Activated naive CD4-positive, alpha-beta T cell treated with anti-CD3 and anti-CD28 coated beads, Interleukin-2, amount 50 U/mL, for 24 hours (primary cell): Measurements from ENCODE around the gene PXT1.
"Not testable (repeated sequence)": the region's sequence is repeated elsewhere in the genome, so short reads cannot be mapped to it uniquely, and the experiment has no call there.

Source experiments
- H3K27ac Mint-ChIP-seq: one replicate; pipeline ENCODE4 v1.8.0; 2021; ENCODE audit warnings: mild to moderate bottlenecking, mixed read lengths
- H3K27me3 Mint-ChIP-seq: one replicate; pipeline ENCODE4 v1.8.0; 2021; ENCODE audit warnings: mixed read lengths
- H3K36me3 Mint-ChIP-seq: one replicate; pipeline ENCODE4 v1.8.0; 2021; ENCODE audit warnings: mixed read lengths
- H3K4me1 Mint-ChIP-seq: one replicate; pipeline ENCODE4 v1.8.0; 2021; ENCODE audit warnings: mixed read lengths
- H3K4me3 Mint-ChIP-seq: one replicate; pipeline ENCODE4 v1.8.0; 2021; ENCODE audit warnings: mild to moderate bottlenecking, mixed read lengths
- H3K9me3 Mint-ChIP-seq: one replicate; pipeline ENCODE4 v1.8.0; 2021; ENCODE audit warnings: mixed read lengths

Gene PXT1

GRCh38 chr6:36460916-36461315 is 18.3 kb upstream of the PXT1 start:
- Mint-ChIP-seq H3K9me3 (no peaks in the 10 kb centered on the region), H3K27me3 (no peaks in the 10 kb centered on the region), H3K36me3 (peaks cover 12% of the 10 kb centered on the region), H3K4me3 (no peak overlapping the region), H3K27ac (no peak overlapping the region), H3K4me1 (peaks cover 52% of the 10 kb centered on the region)

GRCh38 chr6:36459501-36459900 is 16.8 kb upstream of the PXT1 start:
- no peak overlapping the region for H3K4me3 Mint-ChIP-seq
- H3K36me3 Mint-ChIP-seq = peaks cover 12% of the 10 kb centered on the region
- H3K27me3 Mint-ChIP-seq = no peaks in the 10 kb centered on the region
- peaks cover 50% of the 10 kb centered on the region for H3K4me1 Mint-ChIP-seq
- no peaks in the 10 kb centered on the region for H3K9me3 Mint-ChIP-seq
- no peak overlapping the region for H3K27ac Mint-ChIP-seq

GRCh38 chr6:36455486-36456027 is 12.9 kb upstream of the PXT1 start:
- no peak overlapping the region for H3K4me3 Mint-ChIP-seq
- H3K36me3 Mint-ChIP-seq = peaks cover 6% of the 10 kb centered on the region
- no peak overlapping the region for H3K27ac Mint-ChIP-seq
- no peaks in the 10 kb centered on the region for H3K9me3 Mint-ChIP-seq
- peaks cover 28% of the 10 kb centered on the region for H3K4me1 Mint-ChIP-seq
- H3K27me3 Mint-ChIP-seq = no peaks in the 10 kb centered on the region

- H3K4me1 Mint-ChIP-seq = peaks cover 38% of the 10 kb centered on the region
- H3K9me3 Mint-ChIP-seq, H3K27me3 Mint-ChIP-seq, H3K27ac Mint-ChIP-seq, H3K4me3 Mint-ChIP-seq: not testable (repeated sequence)
- H3K36me3 Mint-ChIP-seq = peaks cover 17% of the 10 kb centered on the region
Measured at GRCh38 chr6:36452897-36453296, 10.2 kb upstream of the PXT1 start.

- not testable (repeated sequence) for H3K27me3 Mint-ChIP-seq, H3K4me3 Mint-ChIP-seq, H3K27ac Mint-ChIP-seq, H3K9me3 Mint-ChIP-seq
- peaks cover 53% of the 10 kb centered on the region for H3K4me1 Mint-ChIP-seq
- H3K36me3 Mint-ChIP-seq = peaks cover 14% of the 10 kb centered on the region
Measured at GRCh38 chr6:36449173-36449572, 6.5 kb upstream of the PXT1 start.

GRCh38 chr6:36445621-36446020 is 3.0 kb upstream of the PXT1 start:
- H3K9me3 Mint-ChIP-seq = no peaks in the 10 kb centered on the region
- peaks cover 60% of the 10 kb centered on the region for H3K4me1 Mint-ChIP-seq
- no peaks in the 10 kb centered on the region for H3K27me3 Mint-ChIP-seq
- peak overlapping the region; percentile 44 for H3K27ac Mint-ChIP-seq
- peaks cover 14% of the 10 kb centered on the region for H3K36me3 Mint-ChIP-seq
- peak overlapping the region; percentile 57 for H3K4me3 Mint-ChIP-seq

- Mint-ChIP-seq H3K36me3 (peaks cover 12% of the 10 kb centered on the region), H3K9me3 (no peaks in the 10 kb centered on the region), H3K27ac (peak overlapping the region; percentile 35), H3K4me1 (peaks cover 52% of the 10 kb centered on the region), H3K4me3 (peak overlapping the region; percentile 95), H3K27me3 (no peaks in the 10 kb centered on the region)
Measured at GRCh38 chr6:36444470-36444869, 1.8 kb upstream of the PXT1 start.

- H3K36me3 Mint-ChIP-seq = peaks cover 5% of the 10 kb centered on the region
- no peaks in the 10 kb centered on the region for H3K27me3 Mint-ChIP-seq
- peaks cover 45% of the 10 kb centered on the region for H3K4me1 Mint-ChIP-seq
- peak overlapping the region; percentile 89 for H3K27ac Mint-ChIP-seq
- no peaks in the 10 kb centered on the region for H3K9me3 Mint-ChIP-seq
- H3K4me3 Mint-ChIP-seq = peak overlapping the region; percentile 95
Measured at GRCh38 chr6:36443471-36444428, 1.1 kb upstream of the PXT1 start.

GRCh38 chr6:36442103-36442670 is 467 bp downstream of the PXT1 start:
- Mint-ChIP-seq H3K36me3 (no peaks in the 10 kb centered on the region), H3K4me1 (peaks cover 40% of the 10 kb centered on the region), H3K27me3 (no peaks in the 10 kb centered on the region), H3K27ac (peak overlapping the region; percentile 96), H3K4me3 (peak overlapping the region; percentile 95), H3K9me3 (no peaks in the 10 kb centered on the region)

GRCh38 chr6:36441307-36441894 is 1.3 kb downstream of the PXT1 start:
- peak overlapping the region; percentile 96 for H3K27ac Mint-ChIP-seq
- H3K36me3 Mint-ChIP-seq = no peaks in the 10 kb centered on the region
- H3K4me1 Mint-ChIP-seq = peaks cover 36% of the 10 kb centered on the region
- H3K4me3 Mint-ChIP-seq = peak overlapping the region; percentile 69
- H3K9me3 Mint-ChIP-seq = no peaks in the 10 kb centered on the region
- no peaks in the 10 kb centered on the region for H3K27me3 Mint-ChIP-seq

GRCh38 chr6:36436466-36436865 is 6.2 kb downstream of the PXT1 start:
- H3K27me3 Mint-ChIP-seq = no peaks in the 10 kb centered on the region
- H3K4me3 Mint-ChIP-seq = no peak overlapping the region
- peaks cover 8% of the 10 kb centered on the region for H3K4me1 Mint-ChIP-seq
- no peak overlapping the region for H3K27ac Mint-ChIP-seq
- H3K9me3 Mint-ChIP-seq = no peaks in the 10 kb centered on the region
- H3K36me3 Mint-ChIP-seq = no peaks in the 10 kb centered on the region

- Mint-ChIP-seq H3K9me3 (no peaks in the 10 kb centered on the region), H3K36me3 (no peaks in the 10 kb centered on the region), H3K27ac (no peak overlapping the region), H3K4me1 (no peaks in the 10 kb centered on the region), H3K27me3 (no peaks in the 10 kb centered on the region), H3K4me3 (no peak overlapping the region)
Measured at GRCh38 chr6:36432151-36432671, 10.4 kb downstream of the PXT1 start.

- H3K27me3 Mint-ChIP-seq = no peaks in the 10 kb centered on the region
Measured at GRCh38 chr6:36431197-36431596, 11.5 kb downstream of the PXT1 start.

GRCh38 chr6:36430351-36430750 is 12.3 kb downstream of the PXT1 start:
- Mint-ChIP-seq H3K27me3 (no peaks in the 10 kb centered on the region), H3K4me3 (no peak overlapping the region), H3K27ac (no peak overlapping the region), H3K9me3 (no peaks in the 10 kb centered on the region), H3K4me1 (no peaks in the 10 kb centered on the region), H3K36me3 (no peaks in the 10 kb centered on the region)

More at GRCh38 chr6:36431197-36431596, 11.5 kb downstream of the PXT1 start:
- Mint-ChIP-seq H3K9me3 (no peaks in the 10 kb centered on the region), H3K27ac (no peak overlapping the region), H3K36me3 (no peaks in the 10 kb centered on the region), H3K4me1 (no peaks in the 10 kb centered on the region), H3K4me3 (no peak overlapping the region)

- Mint-ChIP-seq H3K4me3 (no peak overlapping the region), H3K27ac (no peak overlapping the region), H3K9me3 (no peaks in the 10 kb centered on the region), H3K36me3 (no peaks in the 10 kb centered on the region), H3K27me3 (no peaks in the 10 kb centered on the region), H3K4me1 (peaks cover 2% of the 10 kb centered on the region)
Measured at GRCh38 chr6:36428911-36429310, 13.7 kb downstream of the PXT1 start.
